ACHN (cell line): ENCODE data around the gene MINDY4.

Experiments used
- DNase-seq: peaks from one replicate; pipeline ENCODE4 v3.0.0-alpha.2; 2015
- in situ Hi-C: cut with HindIII; loops from 2 replicates; pipeline ENCODE4 v1.10.0; 2017; ENCODE audit warnings: low sequenced_read_pairs, low pct_ligation_motif_present, low pct_unique_long_range_greater_than_20kb

The MINDY4 gene

GRCh38 chr7:30841801-30842541, 70.8 kb downstream of the MINDY4 start:
- in situ Hi-C loops, result no loop called here
- no peak for DNase-seq

DNA sequence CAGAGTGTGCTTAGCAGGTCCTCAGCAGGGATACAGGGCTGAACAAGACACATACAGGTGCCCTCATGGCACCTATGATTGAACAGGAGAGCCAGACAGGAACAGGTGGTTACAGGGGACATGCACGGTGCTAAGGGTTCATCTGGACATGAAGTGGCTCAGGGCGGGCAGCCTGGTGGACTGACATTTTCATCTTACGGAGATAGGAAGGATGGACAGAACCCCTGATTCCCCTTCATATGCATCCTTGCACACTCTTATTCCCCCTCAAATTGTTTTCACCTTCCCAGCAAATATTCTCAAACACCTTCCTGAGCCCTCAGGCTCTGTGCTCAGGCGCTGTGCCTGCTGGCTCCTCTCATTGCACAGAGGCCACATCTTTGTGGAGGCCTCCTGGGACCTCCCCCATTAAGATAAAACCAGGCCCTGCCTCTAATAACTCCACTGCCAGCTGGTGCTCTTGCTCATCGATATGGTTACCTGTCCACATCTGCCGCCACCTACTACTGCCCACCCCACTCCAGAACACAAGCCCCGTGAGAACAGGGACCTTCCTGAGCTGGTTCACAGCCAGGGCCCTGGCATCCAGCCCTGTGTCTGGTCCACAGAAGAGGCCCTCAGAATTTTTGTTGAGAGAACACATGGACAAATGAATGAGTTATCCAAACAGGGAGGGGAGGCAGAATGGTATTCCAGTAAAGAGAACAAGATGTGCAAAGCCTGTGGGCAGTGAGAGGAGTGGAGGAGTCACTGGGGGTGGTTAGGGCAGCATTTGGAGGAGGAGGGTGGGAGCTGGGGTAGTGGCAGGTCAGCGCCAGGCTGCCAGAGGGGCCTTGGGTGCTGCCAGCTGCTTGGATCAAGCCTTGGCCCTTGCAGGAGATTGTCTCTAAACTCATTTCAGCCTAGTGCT, 71.6 kb downstream of the MINDY4 start:
- no peak for DNase-seq
- in situ Hi-C loops, result no loop called here

- no peak for DNase-seq
- in situ Hi-C loops, result no loop called here
Observed at GRCh38 chr7:30843741-30844482, 72.7 kb downstream of the MINDY4 start.

DNA sequence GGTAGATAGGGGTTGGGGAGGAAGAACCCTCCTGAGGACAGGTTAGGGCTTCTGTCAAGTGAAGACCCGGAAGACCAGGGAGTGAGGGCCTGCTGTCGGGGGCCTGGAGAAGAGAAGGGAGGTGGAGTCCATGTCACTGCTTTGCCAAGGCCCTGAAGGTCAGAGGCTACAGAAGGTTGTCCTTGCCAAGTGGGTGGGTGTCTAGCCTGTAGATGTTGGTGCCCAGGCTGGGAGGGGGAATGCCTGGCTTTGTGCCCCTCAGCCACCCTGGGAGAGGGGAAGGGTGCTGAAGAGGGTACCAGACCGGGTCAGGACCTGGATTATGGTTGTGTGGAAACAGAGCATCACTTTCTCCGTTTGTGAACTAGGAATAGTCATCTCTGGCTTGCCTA, 73.3 kb downstream of the MINDY4 start:
- in situ Hi-C loops, result no loop called here

DNA sequence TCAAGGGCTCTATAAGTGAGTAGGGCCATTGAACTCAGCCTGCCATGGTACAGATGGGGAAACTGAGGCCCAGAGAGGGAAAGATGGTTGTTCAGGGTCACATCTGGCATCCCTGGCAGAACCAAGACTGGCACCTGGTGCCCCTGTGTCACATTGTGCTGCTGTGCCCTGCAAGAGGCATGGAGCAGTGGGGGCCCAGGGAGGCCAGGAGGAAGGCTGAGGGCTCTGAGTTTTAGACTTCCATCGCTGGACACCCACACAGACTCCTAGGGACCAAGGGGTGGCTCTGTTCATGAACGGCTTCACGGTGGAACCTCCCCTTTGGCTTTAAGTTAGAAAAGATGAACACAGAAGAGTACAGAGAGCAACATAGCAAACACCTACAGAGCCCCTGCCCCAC, 73.7 kb downstream of the MINDY4 start:
- DNase-seq, result no peak

More for the DNA sequence above, 73.3 kb downstream of the MINDY4 start:
- DNase-seq, result no peak

GRCh38 chr7:30845426-30846135, 74.4 kb downstream of the MINDY4 start:
- in situ Hi-C loops, result no loop called here
- DNase-seq, result peak; percentile 8

More for the DNA sequence above, 73.7 kb downstream of the MINDY4 start:
- in situ Hi-C loops, result no loop called here

GRCh38 chr7:30846378-30846777, 75.2 kb downstream of the MINDY4 start:
- no peak for DNase-seq
- in situ Hi-C loops, result no loop called here

- in situ Hi-C loops, result no loop called here
- DNase-seq, result no peak
Observed at GRCh38 chr7:30848121-30848855, 77.1 kb downstream of the MINDY4 start.

- DNase-seq, result no peak
- in situ Hi-C loops, result no loop called here
Observed at GRCh38 chr7:30849565-30849964, 78.3 kb downstream of the MINDY4 start.

GRCh38 chr7:30850426-30850825, 79.2 kb downstream of the MINDY4 start:
- DNase-seq, result no peak
- in situ Hi-C loops, result no loop called here

- DNase-seq, result no peak
- in situ Hi-C loops, result no loop called here
Observed at GRCh38 chr7:30851651-30852307, 80.6 kb downstream of the MINDY4 start.

GRCh38 chr7:30852308-30852684, 81.1 kb downstream of the MINDY4 start:
- in situ Hi-C loops, result no loop called here
- DNase-seq, result no peak

DNA sequence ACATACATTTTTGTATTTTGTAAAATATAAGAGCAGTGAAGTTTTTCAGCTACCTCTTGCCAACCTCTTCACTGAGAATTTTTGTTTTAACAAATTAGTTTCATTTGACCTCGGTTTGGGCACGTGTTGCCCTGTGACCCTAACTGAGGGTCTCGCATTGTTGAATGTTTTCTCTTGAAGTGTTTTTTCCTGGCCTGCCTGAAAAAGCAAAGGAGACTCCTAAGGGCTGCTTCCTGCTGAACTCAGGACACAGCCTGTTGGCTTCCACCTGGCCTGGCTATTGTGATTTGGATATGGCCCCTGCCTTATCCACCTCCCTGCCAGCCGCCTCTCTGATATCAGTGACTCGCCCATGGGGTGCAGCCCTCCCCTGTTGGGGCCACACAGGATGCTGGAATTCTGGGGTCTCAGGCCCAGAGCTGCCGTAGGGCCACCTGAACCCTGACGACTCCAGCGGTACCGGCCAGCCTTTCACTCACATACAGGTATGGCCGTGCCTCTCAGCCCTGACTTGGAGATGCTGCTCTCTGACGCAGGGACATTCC, 81.6 kb downstream of the MINDY4 start:
- in situ Hi-C loops, result no loop called here
- no peak for DNase-seq

GRCh38 chr7:30853576-30853975, 82.4 kb downstream of the MINDY4 start:
- DNase-seq, result no peak
- in situ Hi-C loops, result no loop called here

DNA sequence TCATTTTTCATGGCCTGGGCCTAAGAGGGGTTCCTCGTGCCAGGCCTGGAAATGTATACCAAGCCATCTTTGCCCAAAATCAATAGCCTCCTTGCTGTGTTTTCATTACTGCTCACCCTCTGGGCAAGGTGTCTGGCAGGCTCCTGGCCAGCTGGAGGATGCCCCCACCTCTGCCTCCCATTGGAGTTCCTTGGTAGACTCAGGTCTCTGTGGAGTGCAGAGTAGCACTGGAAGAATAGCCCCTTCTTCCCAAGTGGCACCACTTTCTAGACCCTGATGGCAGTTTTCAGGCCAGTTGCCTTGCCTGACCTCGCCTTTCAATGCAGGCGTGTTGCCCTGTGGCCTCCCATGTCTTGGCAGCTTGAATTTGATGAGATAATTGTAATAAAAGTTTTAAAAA, 84.7 kb downstream of the MINDY4 start:
- no peak for DNase-seq
- in situ Hi-C loops, result no loop called here

DNA sequence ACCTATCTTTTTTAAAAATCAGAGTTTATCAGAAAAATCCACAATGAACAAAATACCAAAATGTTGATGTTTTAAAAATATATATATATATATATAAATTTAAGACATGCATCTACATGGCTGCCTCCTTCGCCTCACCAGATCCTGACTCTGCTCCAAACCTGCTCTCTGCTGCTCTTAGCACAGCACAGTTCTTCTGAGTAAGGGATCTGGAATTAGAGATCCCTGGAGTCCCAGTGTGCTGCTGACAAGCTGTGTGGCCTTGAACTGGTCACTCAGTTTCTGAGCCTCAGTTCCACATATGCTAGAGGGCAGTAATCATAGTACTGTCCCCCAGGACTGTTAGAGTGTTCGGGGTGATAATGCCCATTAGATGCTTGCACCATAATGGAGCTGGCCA, 87.4 kb downstream of the MINDY4 start:
- no peak for DNase-seq
- in situ Hi-C loops, result no loop called here

DNA sequence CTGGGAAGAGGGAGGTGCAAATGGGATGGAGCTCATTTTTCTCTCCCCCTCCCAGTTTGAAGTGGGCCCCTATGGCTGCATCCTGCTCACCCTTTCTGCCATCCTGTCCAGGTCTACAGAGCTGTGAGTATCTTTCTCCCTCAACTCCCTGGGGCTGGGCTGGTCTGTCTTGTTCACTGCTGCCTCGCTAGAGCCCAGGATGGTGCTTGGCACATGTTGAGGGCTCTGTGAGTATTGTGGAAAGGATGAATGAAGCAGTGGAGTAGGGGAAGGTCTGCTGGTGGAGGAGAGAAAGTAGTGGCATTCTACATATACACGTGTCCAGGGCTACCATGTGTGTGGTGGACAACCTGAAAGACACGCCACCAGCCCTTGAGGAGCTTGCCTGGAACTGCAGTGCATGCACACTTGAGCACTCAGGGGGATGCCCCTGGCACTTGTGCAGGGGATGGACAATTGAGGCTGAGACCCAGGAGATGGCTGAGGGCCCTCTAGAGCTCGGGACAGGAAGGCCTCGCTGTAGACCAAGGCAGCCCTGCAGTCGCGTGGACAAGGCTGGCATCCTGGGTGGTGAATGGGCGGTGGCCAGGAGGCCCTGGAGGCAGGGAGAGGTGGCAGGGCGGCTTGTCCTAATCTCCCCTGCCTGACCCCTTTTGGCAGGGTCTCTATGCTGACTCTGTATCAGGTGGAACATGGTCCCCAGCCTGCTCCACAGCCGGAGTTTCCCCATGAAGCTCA, 88.2 kb downstream of the MINDY4 start:
- in situ Hi-C loops, result no loop called here
- DNase-seq, result no peak
